GM23248 (cell line): Measurements from ENCODE around the gene CSTF1.

Experiments used
- EZH2 ChIP-seq: fragments of 200-600 bp; sonication (generic); IDR thresholded peaks from 2 replicates; pipeline ENCODE4 v1.6.1; 2018; ENCODE audit warnings: antibody characterized with exemption, mild to moderate bottlenecking; ENCODE audit not compliant: insufficient read depth, poor library complexity, severe bottlenecking
- EZH2phosphoT487 ChIP-seq: fragments of 200-600 bp; sonication (generic); IDR thresholded peaks from 2 replicates; pipeline ENCODE4 v1.6.1; 2018; ENCODE audit warnings: antibody characterized with exemption, moderate library complexity, mild to moderate bottlenecking, low read depth; ENCODE audit not compliant: insufficient read depth

DNA sequence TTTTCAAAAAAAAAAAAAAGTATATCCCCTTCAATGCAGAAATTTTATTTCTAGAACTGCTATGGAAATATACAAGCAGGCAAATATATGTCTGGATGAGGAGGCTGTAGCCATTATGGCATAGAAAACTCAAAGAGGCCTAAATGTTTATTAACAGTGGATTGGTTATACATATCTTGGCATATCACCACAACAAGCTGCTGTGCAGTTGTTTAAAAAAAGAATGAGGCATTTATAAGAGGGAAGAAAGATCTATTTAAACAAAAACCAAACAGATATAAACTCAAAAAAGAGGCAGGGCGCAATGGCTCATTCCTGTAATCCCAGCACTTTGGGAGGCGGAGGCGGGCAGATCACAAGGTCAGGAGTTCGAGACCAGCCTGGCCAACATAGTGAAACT is 45.8 kb downstream of the CSTF1 start:
- no peak for TF ChIP-seq EZH2phosphoT487
- TF ChIP-seq EZH2, result no peak
